HG03060 (cell line): ENCODE results near the gene RAB2B.
"Not testable (repeated sequence)": the region's sequence is repeated elsewhere in the genome, so short reads cannot be mapped to it uniquely, and the experiment has no call there.

Experiments used
- ATAC-seq: cut with Tn5 transposase; IDR thresholded peaks from one replicate; pipeline ENCODE4 v1.9.1; 2021; ENCODE audit warnings: low read depth, moderate number of reproducible peaks; ENCODE audit not compliant: unreplicated experiment

Gene RAB2B

GRCh38 chr14:21494902-21495762 is 18.4 kb upstream of the RAB2B start:
- ATAC-seq = no peak

- ATAC-seq = no peak
Measured at GRCh38 chr14:21486640-21487087, 9.9 kb upstream of the RAB2B start.

DNA sequence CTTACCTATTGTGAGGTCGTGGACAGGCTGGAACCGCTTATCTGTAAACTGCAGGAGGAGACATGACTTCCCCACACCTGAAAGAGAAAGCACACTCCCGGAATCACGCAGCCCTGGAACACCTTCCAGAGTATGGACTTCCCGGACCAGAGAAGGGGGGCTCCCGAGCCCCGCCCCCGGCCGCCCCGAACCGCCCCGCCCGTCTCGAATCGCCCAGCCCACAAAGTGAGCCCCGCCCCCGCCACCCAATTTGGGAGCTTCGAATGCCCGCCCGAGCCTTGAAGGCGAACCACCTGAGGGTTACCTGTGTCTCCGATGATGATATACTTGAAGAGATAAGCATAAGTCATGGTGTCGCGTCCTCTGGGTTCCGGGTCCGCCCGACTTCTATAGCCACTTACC is 235 bp downstream of the RAB2B start:
- peak; percentile 2 for ATAC-seq

DNA sequence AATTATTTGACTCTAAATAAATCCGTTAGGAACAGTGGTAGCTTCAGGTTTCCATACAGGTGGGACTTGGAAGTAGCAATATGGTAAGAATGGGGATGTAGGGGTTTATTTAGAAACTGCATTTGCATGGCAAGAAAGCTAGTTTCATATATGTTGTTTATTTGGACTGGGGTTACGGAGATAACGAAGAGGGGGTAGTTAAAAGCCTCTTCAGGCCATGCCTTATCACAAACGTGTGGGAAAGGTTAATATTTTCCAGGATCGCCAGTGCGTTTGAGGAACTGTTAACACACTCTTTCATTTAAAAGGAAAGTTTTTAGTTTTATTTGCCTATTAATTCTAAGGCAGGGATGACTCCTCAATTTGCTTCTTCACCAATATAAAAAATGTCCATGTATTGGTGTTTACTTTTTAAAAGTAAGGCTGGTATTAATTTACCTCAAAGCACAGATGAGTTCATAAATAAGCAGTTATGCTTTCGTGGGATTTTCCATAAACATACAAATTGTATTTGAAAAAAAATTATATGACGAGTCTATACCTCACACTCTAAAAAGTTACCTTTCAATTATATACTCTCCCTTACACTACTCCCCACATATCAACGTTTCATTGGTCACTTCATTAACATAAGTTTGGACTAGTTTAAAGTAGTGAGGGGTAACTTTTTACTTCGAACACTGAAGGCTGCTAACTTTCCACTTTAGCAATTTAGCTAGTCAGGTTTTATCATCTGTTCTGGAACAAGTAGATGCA is 814 bp downstream of the RAB2B start:
- peak; percentile 4 for ATAC-seq

GRCh38 chr14:21467616-21468015 is 9.1 kb downstream of the RAB2B start:
- no peak for ATAC-seq

GRCh38 chr14:21455912-21456667 is 20.7 kb downstream of the RAB2B start, which contains the start of gene CHD8:
Gene CHD8 (minus strand): TSS chr14:21456123. CDS start chr14:21431643, 24,480 bp downstream.
- ATAC-seq = peak; percentile 97

- ATAC-seq = no peak
Measured at GRCh38 chr14:21455592-21455911, 21.2 kb downstream of the RAB2B start.

DNA sequence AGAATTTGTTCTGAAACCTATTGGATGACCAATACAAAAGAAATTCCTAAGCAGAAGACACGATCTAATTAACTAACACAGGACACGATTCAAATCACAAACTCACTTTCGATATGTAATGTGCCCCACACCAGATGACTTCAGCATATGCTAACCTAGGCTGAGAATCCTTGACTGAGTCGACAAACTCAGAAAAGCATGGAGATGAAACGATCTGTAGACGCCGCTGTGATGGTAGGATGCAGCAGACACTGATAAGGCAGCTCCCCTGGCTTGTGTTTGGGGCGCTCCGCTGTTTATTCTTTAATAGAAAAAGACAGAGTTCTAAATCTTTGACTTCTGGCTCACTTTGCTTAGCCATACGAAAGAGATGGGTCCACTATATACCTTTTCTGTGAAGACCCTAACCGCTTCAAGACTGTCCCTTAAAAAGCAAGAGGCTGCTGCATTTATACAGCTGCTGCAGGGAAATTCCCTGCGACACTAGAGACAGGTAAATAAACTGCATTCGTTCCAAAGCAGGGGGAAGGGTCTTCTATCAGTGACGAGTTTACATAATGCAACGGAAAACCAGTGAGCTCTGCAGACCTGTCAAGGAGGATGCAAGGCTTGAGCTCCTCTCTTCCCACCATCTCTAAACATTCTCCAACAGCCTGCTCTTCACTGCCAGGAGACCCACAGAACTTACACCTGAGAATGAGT is 21.8 kb downstream of the RAB2B start:
- ATAC-seq = no peak

GRCh38 chr14:21449899-21450216 is 26.9 kb downstream of the RAB2B start:
- no peak for ATAC-seq

GRCh38 chr14:21442657-21443056 is 34.1 kb downstream of the RAB2B start:
- ATAC-seq = not testable (repeated sequence)

GRCh38 chr14:21440859-21441258 is 35.9 kb downstream of the RAB2B start:
- ATAC-seq = no peak

GRCh38 chr14:21437063-21437901 is 39.5 kb downstream of the RAB2B start:
- ATAC-seq = peak; percentile 87

DNA sequence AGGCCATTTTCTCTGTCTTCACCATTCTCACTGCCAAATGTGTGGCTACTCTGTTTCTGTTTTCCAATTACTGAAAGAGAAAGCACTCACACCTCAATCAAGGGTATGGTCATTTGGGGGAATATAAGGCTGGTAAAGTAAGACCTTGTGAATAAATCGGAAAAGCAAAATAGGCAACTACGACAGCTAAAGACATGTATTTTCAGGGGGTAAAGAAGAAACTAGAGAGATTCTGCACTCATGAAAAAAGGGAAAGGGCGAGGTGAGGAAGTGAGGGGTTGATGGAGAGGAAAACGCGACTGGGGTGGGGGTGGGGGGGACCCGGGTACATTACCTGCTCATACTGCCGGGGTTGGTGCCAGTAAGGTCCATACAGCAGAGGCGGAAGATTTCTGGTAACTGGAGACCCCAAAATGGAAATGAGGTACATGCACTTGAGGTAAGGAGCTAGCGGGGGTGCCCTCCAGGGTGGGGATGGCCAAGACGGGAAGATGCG is 40.1 kb downstream of the RAB2B start:
- ATAC-seq = no peak

- ATAC-seq = no peak
Measured at GRCh38 chr14:21431126-21431525, 45.6 kb downstream of the RAB2B start.

GRCh38 chr14:21428930-21429329 is 47.8 kb downstream of the RAB2B start:
- no peak for ATAC-seq

DNA sequence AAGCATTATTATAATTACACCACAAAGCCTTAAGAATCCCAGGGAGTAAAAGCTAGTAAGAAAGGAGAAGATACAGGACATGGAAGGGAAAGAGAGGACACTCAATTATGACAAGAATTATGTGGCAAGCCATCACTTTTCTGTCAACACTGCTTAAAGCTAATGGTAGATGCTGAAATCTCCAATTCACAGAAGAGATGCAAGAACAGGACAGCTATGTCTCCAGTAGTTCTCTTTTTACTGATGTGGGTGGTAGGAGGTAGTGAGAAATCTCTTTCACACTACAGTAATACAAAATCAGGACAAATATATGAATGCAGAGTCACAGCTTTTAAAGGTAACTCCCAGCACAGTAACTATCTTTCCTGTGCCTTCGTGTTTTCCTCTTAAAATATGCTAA is 50.1 kb downstream of the RAB2B start:
- no peak for ATAC-seq

- ATAC-seq = no peak
Measured at GRCh38 chr14:21419528-21419927, 57.2 kb downstream of the RAB2B start.

DNA sequence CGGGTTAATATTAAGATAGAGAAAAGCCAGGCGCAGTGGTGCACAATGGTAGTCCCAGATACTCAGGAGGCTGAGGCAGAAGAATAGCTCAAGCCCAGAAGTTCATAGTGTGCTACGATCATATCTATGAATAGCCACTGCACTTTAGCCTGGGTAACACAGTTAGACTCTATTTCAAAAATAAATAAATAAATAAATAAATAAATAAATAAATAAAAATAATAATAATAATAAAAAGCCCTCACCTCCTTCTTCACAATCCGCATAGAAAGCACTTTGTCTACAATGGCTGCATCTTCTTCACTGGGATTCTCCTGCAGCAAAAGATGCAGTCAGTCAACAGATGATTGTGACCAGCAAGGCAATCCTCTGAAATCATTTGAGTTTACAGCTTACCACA is 61.4 kb downstream of the RAB2B start:
- no peak for ATAC-seq

- no peak for ATAC-seq
Measured at GRCh38 chr14:21414137-21414631, 62.6 kb downstream of the RAB2B start.
